ENCODE results near the gene TLCD1. TPM values are rescaled to one million over a fixed set of nuclear protein-coding genes. Genes with fewer than 3 reads are reported as not detected.

Gene TLCD1
- total and polyA plus RNA-seq, 7 donors, result 0.68 to 2.4 (median 1.1) TPM; not detected in 1

DNA sequence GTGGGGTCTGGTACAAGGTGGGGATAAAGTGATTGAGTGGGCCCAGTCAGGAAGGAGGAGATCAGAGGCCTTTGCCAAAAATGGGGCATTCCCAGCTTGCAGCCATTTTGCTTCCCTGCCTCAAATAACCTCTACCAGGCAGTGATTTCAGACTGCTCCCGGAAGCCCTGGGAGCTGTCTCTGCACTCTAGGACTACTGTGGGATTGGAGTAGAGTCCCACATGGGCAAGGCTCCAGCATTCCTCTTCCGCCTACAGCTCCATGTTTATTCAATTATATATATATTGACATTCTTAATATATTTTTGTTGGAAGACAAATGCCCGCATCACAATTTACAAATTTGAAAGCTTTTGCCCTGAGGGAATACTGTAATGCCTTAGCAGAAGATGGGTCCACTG lies 50.5 kb downstream of the TLCD1 start:
- H3K4me3 ChIP-seq, result no peak overlapping the region
- DNase-seq, result no peak
- H3K36me3 ChIP-seq (ENCODE audit: insufficient read depth in 1 of 2, low read depth in 1 of 2), result peaks cover 32 to 100% of the 10 kb centered on the region in 2 donors
- H3K4me1 ChIP-seq, result no peaks in the 10 kb centered on the region
- TF ChIP-seq CTCF (IDR thresholded peaks at IDR 0.05), result no peak
- WGBS, 3 donors, result 85 to 88% (median 86%) methylated on average over 3 of the region's 3 CpGs
- no peaks in the 10 kb centered on the region for H3K9me3 ChIP-seq
- H3K27ac ChIP-seq, result no peak overlapping the region
- intact Hi-C loops (cut with DNase I), result no loop called here
- ATAC-seq, result no peak
- no peaks in the 10 kb centered on the region for H3K27me3 ChIP-seq (ENCODE audit: insufficient read depth in 3 of 3, low read length in 2 of 3)

Other genes with a start within 250 kb of the TLCD1 start
- not detected for gene FOXN1, start 219.9 kb downstream of the TLCD1 start, total RNA-seq
- gene FOXN1, start 219.9 kb downstream of the TLCD1 start, polyA plus RNA-seq, result not detected
- gene UNC119, start 173.6 kb downstream of the TLCD1 start, total RNA-seq, result 1 to 10 TPM; 2.0 to 7.8 (median 4.5) TPM
- gene UNC119, start 173.6 kb downstream of the TLCD1 start, polyA plus RNA-seq, result 1 to 10 TPM; 1.9 to 2.6 (median 2.2) TPM
- 10 to 100 TPM; 30.5 to 44.9 (median 33.4) TPM for gene PIGS, start 154.7 kb downstream of the TLCD1 start, total RNA-seq
- gene PIGS, start 154.7 kb downstream of the TLCD1 start, polyA plus RNA-seq, result 10 to 100 TPM; 16.7 to 37.1 (median 26.4) TPM
- gene ALDOC, start 149.3 kb downstream of the TLCD1 start, total RNA-seq, result 1 to 10 TPM; 1.3 to 2.9 (median 2.0) TPM
- 1 to 10 TPM; 1.2 to 2.4 (median 1.7) TPM for gene ALDOC, start 149.3 kb downstream of the TLCD1 start, polyA plus RNA-seq
- 1 to 10 TPM in 3 of 4 donors, under 1 TPM in 1; 0.71 to 1.5 (median 1.3) TPM for gene SPAG5, start 127.2 kb downstream of the TLCD1 start, total RNA-seq
- 1 to 10 TPM in 1 of 3 donors, under 1 TPM in 2; 0.15 to 2.4 (median 0.40) TPM for gene SPAG5, start 127.2 kb downstream of the TLCD1 start, polyA plus RNA-seq
- gene RSKR, start 112.0 kb downstream of the TLCD1 start, total RNA-seq, result 1 to 10 TPM; 3.9 to 7.6 (median 5.5) TPM
- 1 to 10 TPM; 2.0 to 4.7 (median 2.0) TPM for gene RSKR, start 112.0 kb downstream of the TLCD1 start, polyA plus RNA-seq
- 100 to 1,000 TPM in 1 of 4 donors, 10 to 100 TPM in 3; 69.0 to 100 (median 96.0) TPM for gene BLTP2, start 81.1 kb downstream of the TLCD1 start, total RNA-seq
- gene BLTP2, start 81.1 kb downstream of the TLCD1 start, polyA plus RNA-seq, result 10 to 100 TPM; 23.6 to 71.0 (median 34.5) TPM
- 10 to 100 TPM; 23.6 to 28.0 (median 26.7) TPM for gene SDF2, start 64.3 kb downstream of the TLCD1 start, total RNA-seq
- 10 to 100 TPM; 20.9 to 72.0 (median 43.2) TPM for gene SDF2, start 64.3 kb downstream of the TLCD1 start, polyA plus RNA-seq
- 10 to 100 TPM; 66.1 to 77.4 (median 69.8) TPM for gene SUPT6H, start 64.0 kb downstream of the TLCD1 start, total RNA-seq
- 10 to 100 TPM; 28.6 to 70.7 (median 34.8) TPM for gene SUPT6H, start 64.0 kb downstream of the TLCD1 start, polyA plus RNA-seq
- 1 to 10 TPM in 1 of 4 donors, under 1 TPM in 3; 0.21 to 1.1 (median 0.32) TPM for gene PROCA1, start 14.3 kb downstream of the TLCD1 start, total RNA-seq
- gene PROCA1, start 14.3 kb downstream of the TLCD1 start, polyA plus RNA-seq, result under 1 TPM; 0.32 to 0.51 (median 0.36) TPM
- gene RAB34, start 8.4 kb downstream of the TLCD1 start, total RNA-seq, result 10 to 100 TPM in 1 of 4 donors, 1 to 10 TPM in 3; 7.8 to 12.2 (median 9.1) TPM
- gene RAB34, start 8.4 kb downstream of the TLCD1 start, polyA plus RNA-seq, result 10 to 100 TPM in 2 of 3 donors, 1 to 10 TPM in 1; 9.1 to 21.0 (median 10.6) TPM
- gene RPL23A, start 6.2 kb downstream of the TLCD1 start, total RNA-seq, result 1,000 to 10,000 TPM in 2 of 4 donors, 100 to 1,000 TPM in 2; 978 to 1,214 (median 1,068) TPM
- gene RPL23A, start 6.2 kb downstream of the TLCD1 start, polyA plus RNA-seq, result 1,000 to 10,000 TPM in 2 of 3 donors, 100 to 1,000 TPM in 1; 883 to 1,789 (median 1,153) TPM
- 1 to 10 TPM in 2 of 4 donors, under 1 TPM in 2; 0.60 to 1.5 (median 0.92) TPM for gene NEK8, start 2.6 kb upstream of the TLCD1 start, total RNA-seq
- 1 to 10 TPM in 1 of 3 donors, under 1 TPM in 2; 0.21 to 1.1 (median 0.80) TPM for gene NEK8, start 2.6 kb upstream of the TLCD1 start, polyA plus RNA-seq
- 1 to 10 TPM; 1.4 to 6.7 (median 2.3) TPM for gene TRAF4, start 17.8 kb upstream of the TLCD1 start, total RNA-seq
- 1 to 10 TPM; 1.6 to 3.3 (median 2.1) TPM for gene TRAF4, start 17.8 kb upstream of the TLCD1 start, polyA plus RNA-seq
- gene FAM222B, start 116.6 kb upstream of the TLCD1 start, total RNA-seq, result 10 to 100 TPM; 25.3 to 52.9 (median 36.0) TPM
- gene FAM222B, start 116.6 kb upstream of the TLCD1 start, polyA plus RNA-seq, result 10 to 100 TPM; 22.4 to 66.2 (median 32.2) TPM
- gene ERAL1, start 128.8 kb upstream of the TLCD1 start, total RNA-seq, result 10 to 100 TPM; 38.3 to 45.6 (median 43.4) TPM
- 10 to 100 TPM; 41.0 to 98.5 (median 58.8) TPM for gene ERAL1, start 128.8 kb upstream of the TLCD1 start, polyA plus RNA-seq
- 10 to 100 TPM; 40.8 to 81.1 (median 43.9) TPM for gene FLOT2, start 171.5 kb upstream of the TLCD1 start, total RNA-seq
- gene FLOT2, start 171.5 kb upstream of the TLCD1 start, polyA plus RNA-seq, result 10 to 100 TPM; 30.4 to 35.3 (median 34.0) TPM
- 1 to 10 TPM in 2 of 4 donors, under 1 TPM in 2; 0.48 to 2.1 (median 1.1) TPM for gene DHRS13, start 176.8 kb upstream of the TLCD1 start, total RNA-seq
- 1 to 10 TPM; 1.1 to 2.7 (median 1.2) TPM for gene DHRS13, start 176.8 kb upstream of the TLCD1 start, polyA plus RNA-seq
- gene PHF12, start 225.3 kb upstream of the TLCD1 start, total RNA-seq, result 10 to 100 TPM; 22.3 to 28.6 (median 24.4) TPM
- gene PHF12, start 225.3 kb upstream of the TLCD1 start, polyA plus RNA-seq, result 10 to 100 TPM in 1 of 3 donors, 1 to 10 TPM in 2; 7.3 to 12.1 (median 7.7) TPM